ENCODE results near the gene ARHGAP27. TPM values are rescaled to one million over a fixed set of nuclear protein-coding genes. Genes with fewer than 3 reads are reported as not detected.
A peak's percentile ranks its signal among the peaks of the same experiment; 100 is the strongest.

ARHGAP27 gene
- total and polyA plus RNA-seq, 2 of the 13 experiments (the other 11 are each of a cell fraction or from before 2014, with no cell fraction given): 15.5 to 18.9 TPM

GRCh38 chr17:45428050-45428617 is 4.5 kb downstream of the ARHGAP27 start (continued):
- no peak for TF ChIP-seq CERS6 (CRISPR knock-in tag; IDR thresholded peaks at IDR 0.05)
- no peak for TF ChIP-seq GABPA (IDR thresholded peaks at IDR 0.05; ENCODE audit: low read depth, low read length)
- no peak for TF ChIP-seq GABPA (CRISPR knock-in tag; IDR thresholded peaks at IDR 0.05; ENCODE audit: low read depth)
- no peak for TF ChIP-seq TGIF2 (CRISPR knock-in tag; IDR thresholded peaks at IDR 0.05)
- no peak for TF ChIP-seq ZNF704 (CRISPR knock-in tag; IDR thresholded peaks at IDR 0.05; ENCODE audit: borderline replicate concordance)
- TF ChIP-seq ZKSCAN1 (IDR thresholded peaks at IDR 0.05; ENCODE audit: low read length): no peak
- peak; percentile 94 for TF ChIP-seq MYNN (CRISPR knock-in tag; IDR thresholded peaks at IDR 0.05; ENCODE audit: low read depth)
- no peak for TF ChIP-seq FOXM1 (CRISPR knock-in tag; IDR thresholded peaks at IDR 0.05)
- TF ChIP-seq MNT (IDR thresholded peaks at IDR 0.05): no peak
- TF ChIP-seq JDP2 (CRISPR knock-in tag; IDR thresholded peaks at IDR 0.05; ENCODE audit: borderline replicate concordance): no peak
- no peak; the same call in 1 of the 2 replicates for TF ChIP-seq HNF4G (IDR thresholded peaks at IDR 0.05; ENCODE audit: borderline replicate concordance, low read depth, low read length)
- TF ChIP-seq HNF4G (CRISPR knock-in tag; IDR thresholded peaks at IDR 0.05; ENCODE audit: borderline replicate concordance, low read depth): no peak
- TF ChIP-seq ZNF264 (CRISPR knock-in tag; IDR thresholded peaks at IDR 0.05): no peak
- no peak for TF ChIP-seq REST (IDR thresholded peaks at IDR 0.05; ENCODE audit: borderline replicate concordance in 1 of 2, low read depth in 1 of 2, low read length in 2 of 2)
- peak; percentile 83; the same call in 1 of the 2 replicates for TF ChIP-seq ZNF614 (CRISPR knock-in tag; IDR thresholded peaks at IDR 0.05; ENCODE audit: borderline replicate concordance)
- no peak for TF ChIP-seq NR2F2 (IDR thresholded peaks at IDR 0.05; ENCODE audit: borderline replicate concordance, low read depth)
- TF ChIP-seq ZNF513 (CRISPR knock-in tag; conservative IDR thresholded peaks at IDR 0.05): no peak
- TF ChIP-seq ZFP1 (CRISPR knock-in tag; IDR thresholded peaks at IDR 0.05): no peak
- TF ChIP-seq NCOA5 (CRISPR knock-in tag; IDR thresholded peaks at IDR 0.05): no peak
- TF ChIP-seq RELA (CRISPR knock-in tag; IDR thresholded peaks at IDR 0.05): no peak
- TF ChIP-seq ESRRA (CRISPR knock-in tag; IDR thresholded peaks at IDR 0.05; ENCODE audit: low read depth): 0 out of 2 replicates have a peak, but pooled peaks have one; percentile 24
- no peak for TF ChIP-seq SOX6 (IDR thresholded peaks at IDR 0.05)
- TF ChIP-seq SOX6 (CRISPR knock-in tag; IDR thresholded peaks at IDR 0.05): peak; percentile 57
- no peak for TF ChIP-seq ZBTB42 (CRISPR knock-in tag; IDR thresholded peaks at IDR 0.05)

Measured in HepG2 (cell line).